ENCODE measurements around the gene BRD1. TPM values are rescaled to one million over a fixed set of nuclear protein-coding genes. Genes with fewer than 3 reads are reported as not detected.

The BRD1 gene
- 10 to 100 TPM; 26.0 to 27.0 TPM for total RNA-seq

GRCh38 chr22:49827853-49828598, at the start of gene BRD1:
Gene BRD1 (minus strand): TSS chr22:49827873. CDS start chr22:49824317, 3,556 bp downstream.
- DNase-seq: peak; percentile 35
- intact Hi-C loops (cut with micrococcal nuclease): loop anchor here (5.0 kb wide), 1 partner anchor 364 kb away; no protein-coding TSS in a partner anchor
- peak within 1 kb of the TSS; percentile 85 for H3K4me3 Mint-ChIP-seq
- H3K36me3 Mint-ChIP-seq (ENCODE audit: low read depth): peaks cover 16% of the 10 kb centered on the region
- no peaks in the 10 kb centered on the region for H3K27me3 Mint-ChIP-seq (ENCODE audit: low read depth)
- CTCF ChIA-PET: no interaction called here
- H3K27ac Mint-ChIP-seq: peak within 1 kb of the TSS; percentile 91
- peaks cover 53% of the 10 kb centered on the region for H3K4me1 Mint-ChIP-seq (ENCODE audit: low read depth)
- H3K9me3 Mint-ChIP-seq: no peaks in the 10 kb centered on the region

GRCh38 chr22:49873228-49873940, 45.7 kb upstream of the BRD1 start:
- DNase-seq: no peak
- CTCF ChIA-PET: no interaction called here
- Mint-ChIP-seq H3K36me3 (ENCODE audit: low read depth) (peaks cover 44% of the 10 kb centered on the region), H3K27ac (no peak overlapping the region), H3K9me3 (peaks cover 18% of the 10 kb centered on the region), H3K4me3 (no peak overlapping the region), H3K27me3 (ENCODE audit: low read depth) (no peaks in the 10 kb centered on the region), H3K4me1 (ENCODE audit: low read depth) (peaks cover 38% of the 10 kb centered on the region)
- intact Hi-C loops (cut with micrococcal nuclease): no loop called here

GRCh38 chr22:49872347-49872746, 44.7 kb upstream of the BRD1 start:
- no peak for DNase-seq
- Mint-ChIP-seq H3K4me1 (ENCODE audit: low read depth) (peaks cover 48% of the 10 kb centered on the region), H3K27ac (no peak overlapping the region), H3K4me3 (no peak overlapping the region), H3K9me3 (peaks cover 16% of the 10 kb centered on the region), H3K27me3 (ENCODE audit: low read depth) (no peaks in the 10 kb centered on the region), H3K36me3 (ENCODE audit: low read depth) (peaks cover 46% of the 10 kb centered on the region)
- CTCF ChIA-PET: no interaction called here
- intact Hi-C loops (cut with micrococcal nuclease): no loop called here

GRCh38 chr22:49871482-49871881, 43.8 kb upstream of the BRD1 start:
- Mint-ChIP-seq H3K27ac (no peak overlapping the region), H3K9me3 (peaks cover 25% of the 10 kb centered on the region), H3K4me3 (no peak overlapping the region), H3K4me1 (ENCODE audit: low read depth) (peaks cover 55% of the 10 kb centered on the region), H3K36me3 (ENCODE audit: low read depth) (peaks cover 53% of the 10 kb centered on the region), H3K27me3 (ENCODE audit: low read depth) (no peaks in the 10 kb centered on the region)
- CTCF ChIA-PET: interaction anchor here (0.7 kb wide), 1 partner anchor 210 kb away, joined by 4 read pairs; no protein-coding TSS in a partner anchor
- no peak for DNase-seq
- intact Hi-C loops (cut with micrococcal nuclease): no loop called here

GRCh38 chr22:49869845-49870712, 42.4 kb upstream of the BRD1 start:
- Mint-ChIP-seq H3K36me3 (ENCODE audit: low read depth) (peaks cover 57% of the 10 kb centered on the region), H3K9me3 (peaks cover 34% of the 10 kb centered on the region), H3K27me3 (ENCODE audit: low read depth) (no peaks in the 10 kb centered on the region), H3K4me1 (ENCODE audit: low read depth) (peaks cover 54% of the 10 kb centered on the region), H3K27ac (no peak overlapping the region), H3K4me3 (no peak overlapping the region)
- intact Hi-C loops (cut with micrococcal nuclease): no loop called here
- no peak for DNase-seq
- CTCF ChIA-PET: interaction anchor here (0.7 kb wide), 1 partner anchor 49 kb away, joined by 4 read pairs; no protein-coding TSS in a partner anchor

GRCh38 chr22:49869086-49869830, 41.6 kb upstream of the BRD1 start:
- peaks cover 56% of the 10 kb centered on the region for H3K36me3 Mint-ChIP-seq (ENCODE audit: low read depth)
- DNase-seq: no peak
- no peaks in the 10 kb centered on the region for H3K27me3 Mint-ChIP-seq (ENCODE audit: low read depth)
- CTCF ChIA-PET: no interaction called here
- H3K4me3 Mint-ChIP-seq: no peak overlapping the region
- H3K27ac Mint-ChIP-seq: no peak overlapping the region
- H3K9me3 Mint-ChIP-seq: peaks cover 34% of the 10 kb centered on the region
- H3K4me1 Mint-ChIP-seq (ENCODE audit: low read depth): peaks cover 58% of the 10 kb centered on the region
- intact Hi-C loops (cut with micrococcal nuclease): no loop called here

- H3K9me3 Mint-ChIP-seq: peaks cover 34% of the 10 kb centered on the region
- no peaks in the 10 kb centered on the region for H3K27me3 Mint-ChIP-seq (ENCODE audit: low read depth)
- H3K4me1 Mint-ChIP-seq (ENCODE audit: low read depth): peaks cover 61% of the 10 kb centered on the region
- CTCF ChIA-PET: no interaction called here
- intact Hi-C loops (cut with micrococcal nuclease): no loop called here
- DNase-seq: no peak
- H3K4me3 Mint-ChIP-seq: no peak overlapping the region
- H3K27ac Mint-ChIP-seq: no peak overlapping the region
- peaks cover 47% of the 10 kb centered on the region for H3K36me3 Mint-ChIP-seq (ENCODE audit: low read depth)
Measured at GRCh38 chr22:49867303-49868265, 39.9 kb upstream of the BRD1 start.

- Mint-ChIP-seq H3K27ac (no peak overlapping the region), H3K4me1 (ENCODE audit: low read depth) (peaks cover 65% of the 10 kb centered on the region), H3K36me3 (ENCODE audit: low read depth) (peaks cover 47% of the 10 kb centered on the region), H3K4me3 (no peak overlapping the region), H3K27me3 (ENCODE audit: low read depth) (no peaks in the 10 kb centered on the region), H3K9me3 (peaks cover 34% of the 10 kb centered on the region)
- no peak for DNase-seq
- intact Hi-C loops (cut with micrococcal nuclease): no loop called here
- CTCF ChIA-PET: no interaction called here
Measured at GRCh38 chr22:49866646-49867045, 39.0 kb upstream of the BRD1 start.

GRCh38 chr22:49866134-49866533, 38.5 kb upstream of the BRD1 start:
- peaks cover 69% of the 10 kb centered on the region for H3K4me1 Mint-ChIP-seq (ENCODE audit: low read depth)
- no peaks in the 10 kb centered on the region for H3K27me3 Mint-ChIP-seq (ENCODE audit: low read depth)
- intact Hi-C loops (cut with micrococcal nuclease): no loop called here
- CTCF ChIA-PET: no interaction called here
- H3K4me3 Mint-ChIP-seq: no peak overlapping the region
- no peak overlapping the region for H3K27ac Mint-ChIP-seq
- peaks cover 47% of the 10 kb centered on the region for H3K36me3 Mint-ChIP-seq (ENCODE audit: low read depth)
- H3K9me3 Mint-ChIP-seq: peaks cover 34% of the 10 kb centered on the region
- no peak for DNase-seq

GRCh38 chr22:49865156-49865555, 37.5 kb upstream of the BRD1 start:
- Mint-ChIP-seq H3K27ac (no peak overlapping the region), H3K36me3 (ENCODE audit: low read depth) (peaks cover 42% of the 10 kb centered on the region), H3K4me3 (no peak overlapping the region), H3K27me3 (ENCODE audit: low read depth) (no peaks in the 10 kb centered on the region), H3K4me1 (ENCODE audit: low read depth) (peaks cover 65% of the 10 kb centered on the region), H3K9me3 (peaks cover 29% of the 10 kb centered on the region)
- intact Hi-C loops (cut with micrococcal nuclease): no loop called here
- no peak for DNase-seq
- CTCF ChIA-PET: no interaction called here

- intact Hi-C loops (cut with micrococcal nuclease): no loop called here
- no peaks in the 10 kb centered on the region for H3K27me3 Mint-ChIP-seq (ENCODE audit: low read depth)
- H3K36me3 Mint-ChIP-seq (ENCODE audit: low read depth): peaks cover 30% of the 10 kb centered on the region
- H3K27ac Mint-ChIP-seq: peak overlapping the region; percentile 39
- DNase-seq: peak; percentile 39
- CTCF ChIA-PET: interaction anchor here (1.4 kb wide), 1 partner anchor 9 kb away, joined by 3 read pairs; no protein-coding TSS in a partner anchor
- peaks cover 17% of the 10 kb centered on the region for H3K9me3 Mint-ChIP-seq
- no peak overlapping the region for H3K4me3 Mint-ChIP-seq
- H3K4me1 Mint-ChIP-seq (ENCODE audit: low read depth): peaks cover 57% of the 10 kb centered on the region
Measured at GRCh38 chr22:49863931-49864330, 36.3 kb upstream of the BRD1 start.

All from activated naive CD4-positive, alpha-beta T cell treated with anti-CD3 and anti-CD28 coated beads for 36 hours (primary cell).